BLaER1 treated with 17β-estradiol and CSF1 and Interleukin-3, amounts not matched to agents 10 nM and 100 nM (cell line): ENCODE measurements around the gene NPC1L1.
A peak's percentile ranks its signal among the peaks of the same experiment; 100 is the strongest.

Experiments
- H3K27ac ChIP-seq, 11 experiments: shearing (Covaris generic); formaldehyde crosslinking; 2 replicates each; pipeline ENCODE4 v1.8.1; 2022
- H3K27me3 ChIP-seq, 11 experiments: shearing (Covaris generic); formaldehyde crosslinking; 2 replicates each; pipeline ENCODE4 v1.8.1; 2022
- H3K36me3 ChIP-seq, 11 experiments: shearing (Covaris generic); formaldehyde crosslinking; 2 replicates each; pipeline ENCODE4 v1.8.1; 2022
- H3K4me1 ChIP-seq, 10 experiments: shearing (Covaris generic); formaldehyde crosslinking; 2 replicates each; pipeline ENCODE4 v1.8.1; 2022
- H3K4me2 ChIP-seq, 11 experiments: shearing (Covaris generic); formaldehyde crosslinking; 2 replicates each; pipeline ENCODE4 v1.8.1; 2022
- H3K4me3 ChIP-seq, 10 experiments: shearing (Covaris generic); formaldehyde crosslinking; 2 replicates each; pipeline ENCODE4 v1.8.1; 2022
- H3K9ac ChIP-seq, 11 experiments: shearing (Covaris generic); formaldehyde crosslinking; 2 replicates each; pipeline ENCODE4 v1.8.1; 2022
- H3K9me3 ChIP-seq, 11 experiments: shearing (Covaris generic); formaldehyde crosslinking; replicated peaks in 1 of 11; 2 replicates each; pipeline ENCODE4 v1.8.1; 2022
- H4K20me1 ChIP-seq, 11 experiments: shearing (Covaris generic); formaldehyde crosslinking; 2 replicates each; pipeline ENCODE4 v1.8.1; 2022
- Cebpa-rat ChIP-seq, 11 experiments: shearing (Covaris generic); IDR thresholded peaks; 2 replicates each; pipeline ENCODE4 v1.8.1; 2022

The NPC1L1 gene

GRCh38 chr7:44541028-44541869 lies at the start of gene NPC1L1:
TSS of gene NPC1L1 (minus strand) at chr7:44541330. CDS start at chr7:44541259, 71 bp downstream.
- H3K9ac ChIP-seq: 0 out of 22 replicates have a peak within 1 kb of the TSS, but pooled peaks of 1 of the 11 experiments have one; percentile 15
- no peaks in the 10 kb centered on the region for H3K36me3 ChIP-seq
- H3K4me3 ChIP-seq: no peak within 1 kb of the TSS
- no peaks in the 10 kb centered on the region for H3K27me3 ChIP-seq
- H3K4me1 ChIP-seq: peaks cover 0 to 20% (median 0%) of the 10 kb centered on the region in 10 experiments; a peak in 6 of 20 replicates
- no peak within 1 kb of the TSS for H3K27ac ChIP-seq
- no peaks in the 10 kb centered on the region for H3K9me3 ChIP-seq
- H3K4me2 ChIP-seq: no peak within 1 kb of the TSS
- H4K20me1 ChIP-seq: no peaks in the 10 kb centered on the region
- TF ChIP-seq Cebpa-rat (IDR thresholded peaks at IDR 0.05): no peak

GRCh38 chr7:44590910-44591309 lies 49.8 kb upstream of the NPC1L1 start:
- no peaks in the 10 kb centered on the region for H3K27me3 ChIP-seq
- TF ChIP-seq Cebpa-rat (IDR thresholded peaks at IDR 0.05): no peak
- H3K4me2 ChIP-seq: no peak overlapping the region
- H3K9ac ChIP-seq: no peak overlapping the region
- no peaks in the 10 kb centered on the region for H3K36me3 ChIP-seq
- H3K4me3 ChIP-seq: no peak overlapping the region
- H3K27ac ChIP-seq: no peak overlapping the region
- no peaks in the 10 kb centered on the region for H3K9me3 ChIP-seq
- H3K4me1 ChIP-seq: peaks cover 3 to 10% (median 8%) of the 10 kb centered on the region in 10 experiments; a peak in 19 of 20 replicates
- H4K20me1 ChIP-seq: no peaks in the 10 kb centered on the region

- H3K4me2 ChIP-seq: peak overlapping the region in 3 of 11 experiments; percentile 11 to 41 (median 15); a peak in 2 of 22 replicates
- peaks cover 2 to 12% (median 6%) of the 10 kb centered on the region in 10 experiments for H3K4me1 ChIP-seq
- H3K27me3 ChIP-seq: no peaks in the 10 kb centered on the region
- H3K9ac ChIP-seq: peak overlapping the region in 5 of 11 experiments; percentile 7 to 46 (median 23); a peak in 4 of 22 replicates
- no peak overlapping the region for H3K4me3 ChIP-seq
- TF ChIP-seq Cebpa-rat (IDR thresholded peaks at IDR 0.05): no peak
- no peaks in the 10 kb centered on the region for H4K20me1 ChIP-seq
- H3K36me3 ChIP-seq: no peaks in the 10 kb centered on the region
- peak overlapping the region in 1 of 11 experiments; percentile 14; a peak in 1 of 22 replicates for H3K27ac ChIP-seq
- no peaks in the 10 kb centered on the region for H3K9me3 ChIP-seq
These were observed 46.9 kb upstream of the NPC1L1 start for GRCh38 chr7:44587843-44588711.

- Histone ChIP-seq H3K4me1 (peaks cover 26 to 35% (median 31%) of the 10 kb centered on the region in 10 experiments), H3K9ac (peak overlapping the region; percentile 87 to 96 (median 93); a peak in 19 of 22 replicates), H3K4me3 (peak overlapping the region; percentile 79 to 99 (median 90); a peak in 19 of 20 replicates), H3K27me3 (no peaks in the 10 kb centered on the region), H3K27ac (peak overlapping the region in 8 of 11 experiments; percentile 77 to 91 (median 88); a peak in 11 of 22 replicates), H3K36me3 (peaks cover 20 to 31% (median 28%) of the 10 kb centered on the region in 11 experiments), H3K9me3 (no peaks in the 10 kb centered on the region), H4K20me1 (peaks cover 0 to 33% (median 0%) of the 10 kb centered on the region in 11 experiments; a peak in 9 of 22 replicates), H3K4me2 (peak overlapping the region; percentile 81 to 97 (median 90))
- TF ChIP-seq Cebpa-rat (IDR thresholded peaks at IDR 0.05): no peak
These were observed 42.2 kb upstream of the NPC1L1 start for GRCh38 chr7:44583146-44583865.

GRCh38 chr7:44581879-44582603 lies 40.9 kb upstream of the NPC1L1 start, which contains the start of gene TMED4:
TSS of gene TMED4 (minus strand) at chr7:44582231. CDS start at chr7:44582206, 25 bp downstream.
- peaks cover 25 to 44% (median 37%) of the 10 kb centered on the region in 11 experiments for H3K36me3 ChIP-seq
- peak within 1 kb of the TSS; percentile 79 to 99 (median 90) for H3K4me3 ChIP-seq
- H3K27ac ChIP-seq: peak within 1 kb of the TSS; percentile 80 to 93 (median 89)
- H4K20me1 ChIP-seq: peaks cover 0 to 37% (median 0%) of the 10 kb centered on the region in 11 experiments; a peak in 9 of 22 replicates
- TF ChIP-seq Cebpa-rat (IDR thresholded peaks at IDR 0.05): no peak
- H3K4me1 ChIP-seq: peaks cover 26 to 32% (median 30%) of the 10 kb centered on the region in 10 experiments
- peak within 1 kb of the TSS; percentile 93 to 99 (median 96) for H3K4me2 ChIP-seq
- H3K27me3 ChIP-seq: no peaks in the 10 kb centered on the region
- peak within 1 kb of the TSS; percentile 87 to 96 (median 93) for H3K9ac ChIP-seq
- H3K9me3 ChIP-seq: no peaks in the 10 kb centered on the region

GRCh38 chr7:44580945-44581878 lies 40.1 kb upstream of the NPC1L1 start:
- Histone ChIP-seq H3K4me1 (peaks cover 26 to 32% (median 30%) of the 10 kb centered on the region in 10 experiments), H3K36me3 (peaks cover 28 to 52% (median 42%) of the 10 kb centered on the region in 11 experiments), H3K4me2 (peak overlapping the region; percentile 90 to 99 (median 94)), H3K27me3 (no peaks in the 10 kb centered on the region), H3K9ac (peak overlapping the region; percentile 87 to 96 (median 93)), H3K27ac (peak overlapping the region; percentile 80 to 93 (median 89)), H4K20me1 (peaks cover 0 to 37% (median 0%) of the 10 kb centered on the region in 11 experiments; a peak in 9 of 22 replicates), H3K4me3 (peak overlapping the region; percentile 79 to 99 (median 90)), H3K9me3 (no peaks in the 10 kb centered on the region)
- no peak for TF ChIP-seq Cebpa-rat (IDR thresholded peaks at IDR 0.05)

GRCh38 chr7:44576228-44576627 lies 35.1 kb upstream of the NPC1L1 start:
- H3K4me1 ChIP-seq: peaks cover 44 to 51% (median 48%) of the 10 kb centered on the region in 10 experiments
- H3K36me3 ChIP-seq: peaks cover 58 to 83% (median 69%) of the 10 kb centered on the region in 11 experiments

More at GRCh38 chr7:44576228-44576627, 35.1 kb upstream of the NPC1L1 start:
- TF ChIP-seq Cebpa-rat (IDR thresholded peaks at IDR 0.05): no peak
- H3K4me2 ChIP-seq: no peak overlapping the region
- H3K4me3 ChIP-seq: no peak overlapping the region
- H4K20me1 ChIP-seq: peaks cover 0 to 51% (median 12%) of the 10 kb centered on the region in 11 experiments; a peak in 11 of 22 replicates
- no peaks in the 10 kb centered on the region for H3K9me3 ChIP-seq
- no peak overlapping the region for H3K9ac ChIP-seq
- no peak overlapping the region; a peak in 1 of 22 replicates for H3K27ac ChIP-seq
- H3K27me3 ChIP-seq: no peaks in the 10 kb centered on the region
